Uterus (tissue), 4 donors: ENCODE measurements around the gene LRRC55. TPM values are rescaled to one million over a fixed set of nuclear protein-coding genes. Genes with fewer than 3 reads are reported as not detected.

Experiments
- DNase-seq, 2 donors: peaks; one replicate each; pipeline ENCODE4 v3.0.0-alpha.2; 2019 to 2020
- H3K27ac ChIP-seq, 2 donors: fragments of 200-600 bp; sonication (generic); 1 replicate in 1 of 2; 2 replicates in 1 of 2; pipeline ENCODE4 v1.5.1; 2016 to 2018
- H3K27me3 ChIP-seq, 2 donors: fragments of 200-600 bp; sonication (generic); one replicate each; pipeline ENCODE4 v1.5.1; 2018 to 2019; ENCODE audit warnings: control low read depth in 1 of 2
- H3K36me3 ChIP-seq, 2 donors: fragments of 200-600 bp; sonication (generic); one replicate each; pipeline ENCODE4 v1.5.1; 2019; ENCODE audit warnings: control low read depth in 1 of 2
- H3K4me1 ChIP-seq, 2 donors: fragments of 200-600 bp; sonication (generic); one replicate each; pipeline ENCODE4 v1.5.1; 2018 to 2019; ENCODE audit warnings: control low read depth in 1 of 2
- H3K4me3 ChIP-seq, 2 donors: fragments of 200-600 bp; sonication (generic); 1 replicate in 1 of 2; 2 replicates in 1 of 2; pipeline ENCODE4 v1.5.1; 2018 to 2019; ENCODE audit warnings: mild to moderate bottlenecking in 1 of 2
- H3K9me3 ChIP-seq, 2 donors: fragments of 200-600 bp; sonication (generic); one replicate each; pipeline ENCODE4 v1.5.1; 2019; ENCODE audit warnings: control low read depth in 1 of 2
- CTCF ChIP-seq, 4 experiments: fragments of 200-600 bp in 2 of 4; fragments of 450-650 bp in 2 of 4; sonication (generic) in 2 of 4; IDR thresholded peaks; one replicate each; pipeline ENCODE4 v1.5.1; 2016 to 2019; ENCODE audit warnings: antibody characterized with exemption in 4 of 4, mild to moderate bottlenecking in 2 of 4, moderate library complexity in 1 of 4
- POLR2A ChIP-seq, 2 donors: fragments of 450-650 bp; IDR thresholded peaks; one replicate each; pipeline ENCODE4 v1.6.1; 2016; ENCODE audit warnings: antibody characterized with exemption in 2 of 2, mild to moderate bottlenecking in 1 of 2, moderate library complexity in 1 of 2
- intact Hi-C: fragments of 100-400 bp; cut with DNase I; formaldehyde crosslinking; loops from one replicate; pipeline ENCODE4 v1.15.1; 2023; ENCODE audit warnings: low total_unique reads
- total RNA-seq, 4 donors: library from RNA; depleted of rRNA in 3 of 4; stranded (reverse); fragments of >200 nt in 3 of 4; gene quantifications; one replicate each; pipeline versions ENCODE4 v1.1.0 to v1.2.4, GENCODE V29; 2014 to 2023
- donor health status: DM: yes; HTN: yes; CAD: no.

The LRRC55 gene
- 1 to 10 TPM in 1 of 4 donors, under 1 TPM in 1, not detected in 2; 0.26 to 2.1 TPM for total RNA-seq

GRCh38 chr11:57181678-57182305 lies at the start of gene LRRC55:
Gene LRRC55 (plus strand): TSS chr11:57181953. CDS start chr11:57182023, 70 bp downstream.
- no peaks in the 10 kb centered on the region for H3K36me3 ChIP-seq
- no peaks in the 10 kb centered on the region for H3K4me1 ChIP-seq
- intact Hi-C loops, result no loop called here
- DNase-seq, result no peak
- H3K27me3 ChIP-seq, result no peaks in the 10 kb centered on the region
- H3K4me3 ChIP-seq, result no peak within 1 kb of the TSS
- H3K9me3 ChIP-seq, result no peaks in the 10 kb centered on the region
- no peak within 1 kb of the TSS for H3K27ac ChIP-seq
- TF ChIP-seq POLR2A (IDR thresholded peaks at IDR 0.05) (no peak), CTCF (IDR thresholded peaks at IDR 0.05) (no peak)

- intact Hi-C loops, result loop anchor here (10.0 kb wide), 1 partner anchor 111 kb away; no protein-coding TSS in a partner anchor
Measured at GRCh38 chr11:57133366-57134038, 48.3 kb upstream of the LRRC55 start.

GRCh38 chr11:57134284-57134683 lies 47.5 kb upstream of the LRRC55 start:
- Histone ChIP-seq H3K9me3 (no peaks in the 10 kb centered on the region), H3K4me1 (no peaks in the 10 kb centered on the region), H3K4me3 (no peak overlapping the region), H3K27me3 (no peaks in the 10 kb centered on the region), H3K36me3 (no peaks in the 10 kb centered on the region), H3K27ac (no peak overlapping the region)
- intact Hi-C loops, result loop anchor here (10.0 kb wide), 1 partner anchor 111 kb away; no protein-coding TSS in a partner anchor
- DNase-seq, result no peak
- TF ChIP-seq CTCF (IDR thresholded peaks at IDR 0.05), result no peak
- no peak for TF ChIP-seq POLR2A (IDR thresholded peaks at IDR 0.05)

More at GRCh38 chr11:57133366-57134038, 48.3 kb upstream of the LRRC55 start:
- Histone ChIP-seq H3K4me3 (no peak overlapping the region), H3K36me3 (no peaks in the 10 kb centered on the region), H3K27ac (no peak overlapping the region), H3K4me1 (no peaks in the 10 kb centered on the region), H3K9me3 (no peaks in the 10 kb centered on the region), H3K27me3 (no peaks in the 10 kb centered on the region)
- DNase-seq, result no peak
- TF ChIP-seq CTCF (IDR thresholded peaks at IDR 0.05) (no peak), POLR2A (IDR thresholded peaks at IDR 0.05) (no peak)

GRCh38 chr11:57135020-57135751 lies 46.6 kb upstream of the LRRC55 start:
- H3K36me3 ChIP-seq, result no peaks in the 10 kb centered on the region
- TF ChIP-seq CTCF (IDR thresholded peaks at IDR 0.05) (no peak), POLR2A (IDR thresholded peaks at IDR 0.05) (no peak)
- H3K4me3 ChIP-seq, result no peak overlapping the region
- intact Hi-C loops, result loop anchor here (10.0 kb wide), 1 partner anchor 110 kb away; no protein-coding TSS in a partner anchor
- no peak overlapping the region for H3K27ac ChIP-seq
- no peaks in the 10 kb centered on the region for H3K4me1 ChIP-seq
- H3K9me3 ChIP-seq, result no peaks in the 10 kb centered on the region
- DNase-seq, result no peak
- no peaks in the 10 kb centered on the region for H3K27me3 ChIP-seq
